GM20000 (cell line): Measurements from ENCODE around the gene TMIGD2.

Source experiments
- DNase-seq: peaks from one replicate; pipeline ENCODE4 v3.0.0; 2012; ENCODE audit warnings: low spot score
- CTCF ChIP-seq: IDR thresholded peaks from 2 replicates; pipeline ENCODE4 v1.5.1; 2012; ENCODE audit warnings: mild to moderate bottlenecking, control low read depth; ENCODE audit errors: extremely low read depth, missing control alignments

The TMIGD2 gene

GRCh38 chr19:4313847-4314490, 11.8 kb upstream of the TMIGD2 start:
- TF ChIP-seq CTCF, result no peak
- DNase-seq, result no peak

- TF ChIP-seq CTCF, result no peak
- DNase-seq, result no peak
Measured at GRCh38 chr19:4310247-4311121, 8.3 kb upstream of the TMIGD2 start.

- no peak for TF ChIP-seq CTCF
Measured at GRCh38 chr19:4305659-4306058, 3.5 kb upstream of the TMIGD2 start.

GRCh38 chr19:4305257-4305612, 3.0 kb upstream of the TMIGD2 start:
- no peak for DNase-seq
- TF ChIP-seq CTCF, result no peak

More at GRCh38 chr19:4305659-4306058, 3.5 kb upstream of the TMIGD2 start:
- no peak for DNase-seq

- TF ChIP-seq CTCF, result no peak
- DNase-seq, result peak; percentile 95
Measured at GRCh38 chr19:4304538-4305256, 2.5 kb upstream of the TMIGD2 start, which contains the start of gene FSD1. TSS of gene FSD1 (plus strand) at chr19:4304598. CDS start at chr19:4304747, 149 bp downstream.

- TF ChIP-seq CTCF, result no peak
- DNase-seq, result no peak
Measured at GRCh38 chr19:4303819-4304537, 1.8 kb upstream of the TMIGD2 start.
